Panc1 (cell line): Measurements from ENCODE around the gene ENPEP. TPM values are rescaled to one million over a fixed set of nuclear protein-coding genes. Genes with fewer than 3 reads are reported as not detected.
A peak's percentile ranks its signal among the peaks of the same experiment; 100 is the strongest.

Experiments
- ATAC-seq: fragments of 200-7000 bp; cut with Tn5 transposase; 2 replicates; pipeline ENCODE4 v1.9.1; 2020; ENCODE audit warnings: mild to moderate bottlenecking, moderate library complexity
- BruUV-seq: library from RNA; stranded (reverse); fragments of 400-500 nt; replicated peaks from 2 replicates; lab custom pipeline; 2021; lab: Mats Ljungman, UMichigan
- CTCF ChIA-PET: fragments of 300-600 bp; sonication (Branson Sonifier 250); formaldehyde crosslinking; loops from one replicate; lab custom pipeline; 2022; ENCODE audit warnings: antibody characterized with exemption; lab: Charles Lee
- POLR2A ChIA-PET: fragments of 300-600 bp; sonication (Branson Sonifier 250); formaldehyde crosslinking; loops from one replicate; lab custom pipeline; 2022; ENCODE audit warnings: antibody characterized with exemption; lab: Charles Lee
- DNase-seq: peaks from one replicate; pipeline ENCODE4 v3.0.0-alpha.2; 2010; ENCODE audit warnings: low read depth, low spot score
- H3K27ac ChIP-seq: 2 replicates; pipeline ENCODE4 v1.5.1; 2011; ENCODE audit warnings: mild to moderate bottlenecking, low read length, inconsistent platforms
- H3K27me3 ChIP-seq: fragments of 200-500 bp; sonication (Bioruptor generic); 2 replicates; pipeline ENCODE4 v1.6.0; 2014; ENCODE audit warnings: low read length, inconsistent platforms; ENCODE audit not compliant: control insufficient read depth, insufficient read depth
- H3K36me3 ChIP-seq: fragments of 200-500 bp; sonication (Bioruptor generic); 2 replicates; pipeline ENCODE4 v1.5.1; 2014; ENCODE audit warnings: inconsistent platforms, mild to moderate bottlenecking, low read length, moderate library complexity; ENCODE audit not compliant: control insufficient read depth, insufficient read depth
- H3K4me1 ChIP-seq: 2 replicates; pipeline ENCODE4 v1.5.1; 2011; ENCODE audit warnings: inconsistent platforms, mild to moderate bottlenecking, low read length, moderate library complexity; ENCODE audit not compliant: control insufficient read depth, insufficient read depth
- H3K4me3 ChIP-seq, 2 experiments: 2 replicates each; pipeline ENCODE4 v1.5.1; 2011 to 2012; ENCODE audit warnings: low read depth in 2 of 2, low read length in 2 of 2, mild to moderate bottlenecking in 2 of 2, inconsistent platforms in 1 of 2, moderate library complexity in 1 of 2
- H3K9me3 ChIP-seq: fragments of 200-500 bp; sonication (Bioruptor generic); 2 replicates; pipeline ENCODE4 v1.5.1; 2014; ENCODE audit warnings: low read depth, mild to moderate bottlenecking, inconsistent platforms, low read length, moderate library complexity; ENCODE audit not compliant: control insufficient read depth, insufficient read depth
- POLR2AphosphoS5 ChIP-seq: IDR thresholded peaks from 2 replicates; pipeline ENCODE4 v1.6.1; 2012; ENCODE audit warnings: mild to moderate bottlenecking, low read depth, low read length, moderate library complexity
- SIN3A ChIP-seq: IDR thresholded peaks from 2 replicates; pipeline ENCODE4 v1.6.1; 2012; ENCODE audit warnings: low read depth, mild to moderate bottlenecking, low read length, moderate library complexity, borderline replicate concordance; ENCODE audit not compliant: insufficient read depth
- TCF7L2 ChIP-seq: IDR thresholded peaks from 2 replicates; pipeline ENCODE4 v1.6.1; 2011; ENCODE audit warnings: mild to moderate bottlenecking, low read depth, low read length, inconsistent platforms
- in situ Hi-C: cut with HindIII; loops from 2 replicates; pipeline ENCODE4 v1.10.0; 2016; ENCODE audit warnings: low sequenced_read_pairs, low pct_unique_long_range_greater_than_20kb
- intact Hi-C: fragments of 100-400 bp; cut with micrococcal nuclease; formaldehyde crosslinking; loops from one replicate; pipeline ENCODE4 v1.10.0; 2022; ENCODE audit not compliant: unreplicated experiment
- total RNA-seq: library from RNA; stranded (reverse); gene quantifications from one replicate; pipeline ENCODE4 v1.2.1, GENCODE V29; 2021; ENCODE audit not compliant: unreplicated experiment
- TF ChIP-seq, protein P1 (sequence below): fragments of 450-650 bp; IDR thresholded peaks from 2 replicates; pipeline ENCODE4 v1.5.1; 2017; ENCODE audit warnings: mild to moderate bottlenecking
- TF ChIP-seq, protein P2 (sequence below), 2 experiments: IDR thresholded peaks; 2 replicates each; pipeline ENCODE4 v1.6.1; 2011 to 2012; ENCODE audit warnings: low read depth in 2 of 2, control low read depth in 1 of 2, low read length in 1 of 2, mild to moderate bottlenecking in 1 of 2, moderate library complexity in 1 of 2; ENCODE audit not compliant: insufficient read depth in 1 of 2

The ENPEP gene
- total RNA-seq, 1 experiment from 2014 or later, result not detected

- TF ChIP-seq TCF7L2 (no peak), SIN3A (no peak), POLR2AphosphoS5 (no peak)
- TF ChIP-seq, protein P1, sequence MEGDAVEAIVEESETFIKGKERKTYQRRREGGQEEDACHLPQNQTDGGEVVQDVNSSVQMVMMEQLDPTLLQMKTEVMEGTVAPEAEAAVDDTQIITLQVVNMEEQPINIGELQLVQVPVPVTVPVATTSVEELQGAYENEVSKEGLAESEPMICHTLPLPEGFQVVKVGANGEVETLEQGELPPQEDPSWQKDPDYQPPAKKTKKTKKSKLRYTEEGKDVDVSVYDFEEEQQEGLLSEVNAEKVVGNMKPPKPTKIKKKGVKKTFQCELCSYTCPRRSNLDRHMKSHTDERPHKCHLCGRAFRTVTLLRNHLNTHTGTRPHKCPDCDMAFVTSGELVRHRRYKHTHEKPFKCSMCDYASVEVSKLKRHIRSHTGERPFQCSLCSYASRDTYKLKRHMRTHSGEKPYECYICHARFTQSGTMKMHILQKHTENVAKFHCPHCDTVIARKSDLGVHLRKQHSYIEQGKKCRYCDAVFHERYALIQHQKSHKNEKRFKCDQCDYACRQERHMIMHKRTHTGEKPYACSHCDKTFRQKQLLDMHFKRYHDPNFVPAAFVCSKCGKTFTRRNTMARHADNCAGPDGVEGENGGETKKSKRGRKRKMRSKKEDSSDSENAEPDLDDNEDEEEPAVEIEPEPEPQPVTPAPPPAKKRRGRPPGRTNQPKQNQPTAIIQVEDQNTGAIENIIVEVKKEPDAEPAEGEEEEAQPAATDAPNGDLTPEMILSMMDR, result peak; percentile 49; the same call in 1 of the 2 replicates
- TF ChIP-seq, protein P2, sequence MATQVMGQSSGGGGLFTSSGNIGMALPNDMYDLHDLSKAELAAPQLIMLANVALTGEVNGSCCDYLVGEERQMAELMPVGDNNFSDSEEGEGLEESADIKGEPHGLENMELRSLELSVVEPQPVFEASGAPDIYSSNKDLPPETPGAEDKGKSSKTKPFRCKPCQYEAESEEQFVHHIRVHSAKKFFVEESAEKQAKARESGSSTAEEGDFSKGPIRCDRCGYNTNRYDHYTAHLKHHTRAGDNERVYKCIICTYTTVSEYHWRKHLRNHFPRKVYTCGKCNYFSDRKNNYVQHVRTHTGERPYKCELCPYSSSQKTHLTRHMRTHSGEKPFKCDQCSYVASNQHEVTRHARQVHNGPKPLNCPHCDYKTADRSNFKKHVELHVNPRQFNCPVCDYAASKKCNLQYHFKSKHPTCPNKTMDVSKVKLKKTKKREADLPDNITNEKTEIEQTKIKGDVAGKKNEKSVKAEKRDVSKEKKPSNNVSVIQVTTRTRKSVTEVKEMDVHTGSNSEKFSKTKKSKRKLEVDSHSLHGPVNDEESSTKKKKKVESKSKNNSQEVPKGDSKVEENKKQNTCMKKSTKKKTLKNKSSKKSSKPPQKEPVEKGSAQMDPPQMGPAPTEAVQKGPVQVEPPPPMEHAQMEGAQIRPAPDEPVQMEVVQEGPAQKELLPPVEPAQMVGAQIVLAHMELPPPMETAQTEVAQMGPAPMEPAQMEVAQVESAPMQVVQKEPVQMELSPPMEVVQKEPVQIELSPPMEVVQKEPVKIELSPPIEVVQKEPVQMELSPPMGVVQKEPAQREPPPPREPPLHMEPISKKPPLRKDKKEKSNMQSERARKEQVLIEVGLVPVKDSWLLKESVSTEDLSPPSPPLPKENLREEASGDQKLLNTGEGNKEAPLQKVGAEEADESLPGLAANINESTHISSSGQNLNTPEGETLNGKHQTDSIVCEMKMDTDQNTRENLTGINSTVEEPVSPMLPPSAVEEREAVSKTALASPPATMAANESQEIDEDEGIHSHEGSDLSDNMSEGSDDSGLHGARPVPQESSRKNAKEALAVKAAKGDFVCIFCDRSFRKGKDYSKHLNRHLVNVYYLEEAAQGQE (IDR thresholded peaks at IDR 0.05; ENCODE audit: insufficient read depth in 1 of 2, low read depth in 2 of 2, low read length in 1 of 2), result no peak
- Histone ChIP-seq H3K36me3 (no peaks in the 10 kb centered on the region), H3K9me3 (no peaks in the 10 kb centered on the region), H3K27ac (no peak overlapping the region), H3K4me3 (no peak overlapping the region), H3K4me1 (no peaks in the 10 kb centered on the region), H3K27me3 (no peaks in the 10 kb centered on the region)
- intact Hi-C loops (loop anchor here (5.0 to 10.0 kb wide), 2 partner anchors 166 to 194 kb away; no protein-coding TSS in a partner anchor), in situ Hi-C loops (no loop called here)
- ChIA-PET CTCF (interaction anchor here (0.5 kb wide), 1 partner anchor 196 kb away, joined by 3 read pairs; no protein-coding TSS in a partner anchor), POLR2A (no interaction called here)
- BruUV-seq, result no TSS peak
- DNase-seq (no peak), ATAC-seq (no peak)
Observed at GRCh38 chr4:110510955-110511544, 35.1 kb downstream of the ENPEP start.

DNA sequence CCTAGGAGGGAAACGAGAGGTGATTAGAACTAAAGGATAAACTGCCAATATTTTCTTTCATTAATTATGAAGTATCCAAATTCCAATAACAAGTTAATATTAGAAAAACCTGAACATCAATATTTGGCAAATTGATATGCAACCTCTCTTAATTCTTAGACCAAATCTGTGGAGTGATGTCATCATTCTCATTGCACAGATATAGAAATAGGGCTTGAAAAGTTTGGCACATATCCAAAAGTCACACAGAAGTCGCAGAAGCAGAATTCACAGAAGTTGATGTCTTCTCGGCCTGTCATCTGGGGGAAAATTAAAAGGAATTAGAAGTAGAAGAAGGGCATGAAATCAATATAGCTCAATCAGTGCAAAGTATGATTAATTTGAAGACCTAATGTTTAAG lies 36.9 kb downstream of the ENPEP start:
- POLR2A ChIA-PET, result no interaction called here
- Histone ChIP-seq H3K4me3 (no peak overlapping the region), H3K4me1 (no peaks in the 10 kb centered on the region), H3K9me3 (no peaks in the 10 kb centered on the region), H3K27me3 (no peaks in the 10 kb centered on the region), H3K27ac (no peak overlapping the region), H3K36me3 (no peaks in the 10 kb centered on the region)
- in situ Hi-C loops, result no loop called here
- TF ChIP-seq POLR2AphosphoS5, result no peak
- TF ChIP-seq SIN3A, result no peak
- TF ChIP-seq, protein P1, result no peak
- no peak for TF ChIP-seq TCF7L2
- TF ChIP-seq, protein P2 (IDR thresholded peaks at IDR 0.05; ENCODE audit: insufficient read depth in 1 of 2, low read depth in 2 of 2, low read length in 1 of 2), result no peak
- CTCF ChIA-PET, result no interaction called here
- ATAC-seq (no peak), DNase-seq (no peak)
- no TSS peak for BruUV-seq
- intact Hi-C loops, result loop anchor here (5.0 to 10.0 kb wide), 2 partner anchors 168 to 196 kb away; no protein-coding TSS in a partner anchor
